PC-9 (cell line): ENCODE results near the gene LDLRAD3.

Experiments used
- EZH2 ChIP-seq: fragments of 200-600 bp; sonication (generic); IDR thresholded peaks from 2 replicates; pipeline ENCODE4 v1.8.0; 2017; ENCODE audit warnings: antibody characterized with exemption, low read depth
- TF ChIP-seq, protein P1 (sequence below): fragments of 200-600 bp; sonication (generic); conservative IDR thresholded peaks from 2 replicates; pipeline ENCODE4 v1.6.1; 2017; ENCODE audit warnings: mixed run types, antibody characterized with exemption, mild to moderate bottlenecking, moderate library complexity

DNA sequence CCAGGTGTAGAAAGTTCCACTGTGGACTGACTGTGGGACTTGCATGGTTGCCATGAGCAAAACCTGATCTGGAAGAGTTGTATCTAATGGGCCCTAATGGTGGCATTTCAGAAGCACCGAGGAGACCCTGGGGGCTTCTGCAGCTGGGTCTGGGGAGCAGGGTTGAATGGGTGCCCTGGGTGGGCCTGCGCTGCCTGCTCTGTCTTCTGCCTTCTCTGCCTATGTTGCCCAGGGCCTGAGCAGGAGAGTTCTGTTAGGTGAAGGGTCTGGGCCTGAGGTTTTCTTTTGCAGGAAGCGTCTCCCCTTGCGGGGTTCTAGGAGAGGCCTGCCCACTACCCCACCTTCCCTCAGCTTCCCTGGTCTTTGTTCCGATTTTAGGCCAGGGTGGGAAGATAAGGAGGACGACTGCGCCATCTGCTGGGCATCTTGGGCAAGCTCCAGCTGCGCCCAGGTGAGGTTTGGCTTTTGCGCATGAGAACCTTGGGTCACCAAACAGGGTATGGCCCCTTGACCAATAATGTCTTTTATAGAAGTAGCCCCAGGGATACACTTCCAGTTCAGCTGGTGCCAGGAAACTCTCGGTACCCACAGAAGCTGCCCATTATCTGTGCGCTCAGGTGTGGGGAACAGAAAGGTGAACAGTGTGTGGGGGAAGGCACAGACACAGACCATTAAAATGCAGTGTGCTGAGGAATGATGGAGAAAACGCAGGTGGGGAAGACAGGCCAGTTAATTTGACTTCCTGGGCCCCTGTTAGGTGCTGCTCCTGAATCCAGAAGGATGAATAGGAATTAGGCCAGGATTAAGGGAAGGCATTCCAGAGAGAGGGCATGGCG lies 322.1 kb downstream of the LDLRAD3 start:
- TF ChIP-seq, protein P1, sequence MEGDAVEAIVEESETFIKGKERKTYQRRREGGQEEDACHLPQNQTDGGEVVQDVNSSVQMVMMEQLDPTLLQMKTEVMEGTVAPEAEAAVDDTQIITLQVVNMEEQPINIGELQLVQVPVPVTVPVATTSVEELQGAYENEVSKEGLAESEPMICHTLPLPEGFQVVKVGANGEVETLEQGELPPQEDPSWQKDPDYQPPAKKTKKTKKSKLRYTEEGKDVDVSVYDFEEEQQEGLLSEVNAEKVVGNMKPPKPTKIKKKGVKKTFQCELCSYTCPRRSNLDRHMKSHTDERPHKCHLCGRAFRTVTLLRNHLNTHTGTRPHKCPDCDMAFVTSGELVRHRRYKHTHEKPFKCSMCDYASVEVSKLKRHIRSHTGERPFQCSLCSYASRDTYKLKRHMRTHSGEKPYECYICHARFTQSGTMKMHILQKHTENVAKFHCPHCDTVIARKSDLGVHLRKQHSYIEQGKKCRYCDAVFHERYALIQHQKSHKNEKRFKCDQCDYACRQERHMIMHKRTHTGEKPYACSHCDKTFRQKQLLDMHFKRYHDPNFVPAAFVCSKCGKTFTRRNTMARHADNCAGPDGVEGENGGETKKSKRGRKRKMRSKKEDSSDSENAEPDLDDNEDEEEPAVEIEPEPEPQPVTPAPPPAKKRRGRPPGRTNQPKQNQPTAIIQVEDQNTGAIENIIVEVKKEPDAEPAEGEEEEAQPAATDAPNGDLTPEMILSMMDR, result peak; percentile 97
- TF ChIP-seq EZH2, result no peak
